Bronchial epithelial cell (primary cell): ENCODE data around the gene YKT6. TPM values are rescaled to one million over a fixed set of nuclear protein-coding genes. Genes with fewer than 3 reads are reported as not detected.

Source experiments
- DNase-seq: peaks from one replicate; pipeline ENCODE4 v3.0.0-alpha.2; 2010; ENCODE audit warnings: low read depth
- FAIRE-seq: peaks from 2 replicates; lab custom pipeline; 2011; peaks lifted over from hg19 to GRCh38; lab: Jason Lieb, UNC
- H3K27me3 ChIP-seq: 2 replicates; pipeline ENCODE4 v1.5.1; 2011; ENCODE audit warnings: low read length; ENCODE audit not compliant: control insufficient read depth, insufficient read depth
- H3K36me3 ChIP-seq: 2 replicates; pipeline ENCODE4 v1.5.1; 2011; ENCODE audit warnings: low read length; ENCODE audit not compliant: control insufficient read depth, insufficient read depth
- H3K4me3 ChIP-seq: 2 replicates; pipeline ENCODE4 v1.5.1; 2011; ENCODE audit warnings: mild to moderate bottlenecking, low read depth, low read length, control low read depth
- total RNA-seq: library from RNA; depleted of rRNA; stranded (reverse); fragments of >200 nt; gene quantifications from 2 replicates; pipeline ENCODE4 v1.2.1, GENCODE V29; 2014
- TF ChIP-seq, protein P1 (sequence below): IDR thresholded peaks from 2 replicates; pipeline ENCODE4 v1.5.1; 2011; ENCODE audit warnings: mild to moderate bottlenecking, moderate library complexity, low read length, control low read depth, inconsistent platforms; ENCODE audit not compliant: insufficient read depth, severe bottlenecking

YKT6 gene
- total RNA-seq, 1 donor from 2014 or later = 74.5 TPM

DNA sequence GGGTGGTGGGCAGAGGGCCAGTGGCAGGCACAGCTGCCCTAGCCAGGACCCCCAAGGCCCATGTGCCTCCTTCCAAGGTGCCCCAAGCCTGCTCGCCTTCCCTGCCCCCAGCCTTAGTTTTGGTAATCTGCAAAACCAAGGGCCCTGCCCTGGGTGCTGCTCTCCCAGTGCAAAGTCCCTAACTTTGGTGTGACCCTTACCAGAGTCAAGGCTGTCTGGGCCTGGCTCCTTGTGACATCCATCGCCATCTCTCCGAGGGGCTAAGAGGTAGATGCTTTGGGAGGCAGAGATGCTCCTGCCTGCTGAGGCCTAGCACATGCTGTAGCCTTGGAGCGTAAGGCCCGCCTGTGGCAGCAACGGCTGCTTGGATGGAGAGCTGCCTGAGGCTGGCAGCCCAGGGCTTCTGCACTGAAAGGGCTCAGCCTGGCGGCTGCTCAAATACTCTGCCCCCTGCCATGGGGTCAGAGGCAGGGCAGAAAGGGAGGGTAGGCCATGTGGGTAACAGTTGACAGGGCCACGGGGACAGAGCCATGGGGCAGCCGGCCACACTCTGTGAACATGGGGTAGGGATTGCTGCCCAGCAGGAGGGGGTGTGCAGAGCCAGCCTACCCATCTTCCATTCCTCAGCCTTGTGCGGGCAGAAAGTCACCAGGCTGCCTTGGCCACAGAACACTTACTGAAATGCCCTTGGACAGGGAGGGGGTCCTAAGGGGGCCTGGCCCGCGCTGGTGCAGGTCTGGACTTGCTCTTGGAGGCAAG, 41.7 kb upstream of the YKT6 start:
- DNase-seq = no peak
- Histone ChIP-seq H3K36me3 (no peaks in the 10 kb centered on the region), H3K27me3 (peaks cover 2% of the 10 kb centered on the region), H3K4me3 (no peak overlapping the region)
- TF ChIP-seq, protein P1, sequence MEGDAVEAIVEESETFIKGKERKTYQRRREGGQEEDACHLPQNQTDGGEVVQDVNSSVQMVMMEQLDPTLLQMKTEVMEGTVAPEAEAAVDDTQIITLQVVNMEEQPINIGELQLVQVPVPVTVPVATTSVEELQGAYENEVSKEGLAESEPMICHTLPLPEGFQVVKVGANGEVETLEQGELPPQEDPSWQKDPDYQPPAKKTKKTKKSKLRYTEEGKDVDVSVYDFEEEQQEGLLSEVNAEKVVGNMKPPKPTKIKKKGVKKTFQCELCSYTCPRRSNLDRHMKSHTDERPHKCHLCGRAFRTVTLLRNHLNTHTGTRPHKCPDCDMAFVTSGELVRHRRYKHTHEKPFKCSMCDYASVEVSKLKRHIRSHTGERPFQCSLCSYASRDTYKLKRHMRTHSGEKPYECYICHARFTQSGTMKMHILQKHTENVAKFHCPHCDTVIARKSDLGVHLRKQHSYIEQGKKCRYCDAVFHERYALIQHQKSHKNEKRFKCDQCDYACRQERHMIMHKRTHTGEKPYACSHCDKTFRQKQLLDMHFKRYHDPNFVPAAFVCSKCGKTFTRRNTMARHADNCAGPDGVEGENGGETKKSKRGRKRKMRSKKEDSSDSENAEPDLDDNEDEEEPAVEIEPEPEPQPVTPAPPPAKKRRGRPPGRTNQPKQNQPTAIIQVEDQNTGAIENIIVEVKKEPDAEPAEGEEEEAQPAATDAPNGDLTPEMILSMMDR = no peak
- FAIRE-seq = no peak

DNA sequence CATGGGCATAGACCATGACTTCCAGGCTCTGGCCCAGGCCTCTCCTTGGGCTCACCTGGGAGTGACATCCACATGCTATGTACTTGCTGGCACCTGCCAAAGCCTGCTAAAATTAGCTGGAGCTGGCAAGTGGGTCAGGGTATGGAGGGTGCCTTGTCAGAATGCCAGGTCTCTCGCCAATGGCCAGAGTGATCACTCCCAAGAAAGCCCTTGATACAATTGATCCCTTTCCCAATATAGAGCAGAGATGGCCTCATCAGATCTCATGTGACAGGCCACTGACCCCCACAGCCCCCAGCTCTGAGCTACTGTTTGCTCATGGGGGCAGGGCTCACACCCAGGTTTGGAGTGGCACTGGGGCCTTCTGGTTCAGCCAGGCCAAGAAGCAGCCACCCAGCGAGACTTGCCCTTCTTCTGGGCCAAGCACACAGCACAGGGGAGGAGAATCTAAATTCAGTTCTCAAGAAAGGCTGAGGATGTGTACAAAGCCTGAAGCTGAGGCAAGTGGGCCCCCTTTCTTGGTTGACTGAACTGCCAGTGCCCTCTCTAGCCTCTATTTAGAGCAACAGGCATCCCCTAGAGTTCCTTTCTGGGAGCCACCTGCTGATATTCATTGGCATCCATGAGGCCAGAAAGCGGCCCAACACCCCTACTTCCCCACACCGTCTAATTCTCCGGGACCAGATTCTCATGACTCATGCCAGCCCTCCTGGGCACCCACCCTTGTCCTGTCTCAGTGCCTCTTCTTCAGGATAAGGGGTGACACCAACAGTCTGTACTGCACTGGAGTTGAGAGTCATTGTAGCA, 40.8 kb upstream of the YKT6 start:
- H3K4me3 ChIP-seq = no peak overlapping the region
- DNase-seq (no peak), FAIRE-seq (no peak)
- H3K36me3 ChIP-seq = no peaks in the 10 kb centered on the region
- TF ChIP-seq, protein P1 = no peak
- H3K27me3 ChIP-seq = no peaks in the 10 kb centered on the region

DNA sequence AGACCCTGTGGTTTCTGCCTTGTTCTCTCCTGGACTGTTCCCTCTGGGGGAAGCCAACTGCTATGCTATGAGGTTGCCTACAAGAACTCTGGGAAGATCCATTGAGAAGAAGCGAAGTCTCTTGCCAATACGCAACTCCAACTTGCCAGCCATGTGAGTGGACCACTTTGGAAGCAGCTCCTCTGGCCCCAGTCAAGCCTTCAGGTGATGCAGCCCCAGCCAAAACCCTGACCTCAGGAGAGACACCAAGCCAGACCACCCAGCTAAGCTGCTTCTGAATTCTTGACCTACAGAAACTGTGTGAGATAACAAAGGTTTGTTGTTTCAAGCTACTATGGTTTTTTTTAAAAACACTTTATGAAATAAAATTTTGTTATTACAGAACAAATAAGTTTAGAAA, 39.4 kb upstream of the YKT6 start:
- no peaks in the 10 kb centered on the region for H3K27me3 ChIP-seq
- H3K4me3 ChIP-seq = no peak overlapping the region
- DNase-seq (no peak), FAIRE-seq (no peak)
- TF ChIP-seq, protein P1 = no peak
- H3K36me3 ChIP-seq = no peaks in the 10 kb centered on the region

DNA sequence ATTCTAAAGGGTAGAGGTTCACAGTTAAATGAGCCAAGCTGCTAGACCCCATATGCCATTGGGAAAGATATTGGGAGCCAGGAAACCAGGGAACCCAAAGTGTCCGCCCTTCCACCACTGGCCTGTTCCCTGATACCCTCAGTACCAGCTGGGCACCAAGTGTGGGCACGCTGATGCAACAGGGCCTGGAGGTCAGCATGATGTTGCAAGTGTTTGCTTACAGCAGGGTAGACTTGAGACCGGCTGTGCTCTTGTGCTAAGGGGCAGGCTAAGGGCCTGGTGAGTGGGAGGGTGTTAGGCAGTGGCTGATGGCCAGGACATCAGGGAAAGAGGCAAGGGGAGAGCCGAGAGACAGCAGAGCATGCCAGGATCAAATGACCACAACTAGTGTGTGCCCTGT, 38.6 kb upstream of the YKT6 start:
- Histone ChIP-seq H3K4me3 (no peak overlapping the region), H3K27me3 (no peaks in the 10 kb centered on the region), H3K36me3 (no peaks in the 10 kb centered on the region)
- no peak for DNase-seq
- TF ChIP-seq, protein P1 = no peak
- no peak for FAIRE-seq

DNA sequence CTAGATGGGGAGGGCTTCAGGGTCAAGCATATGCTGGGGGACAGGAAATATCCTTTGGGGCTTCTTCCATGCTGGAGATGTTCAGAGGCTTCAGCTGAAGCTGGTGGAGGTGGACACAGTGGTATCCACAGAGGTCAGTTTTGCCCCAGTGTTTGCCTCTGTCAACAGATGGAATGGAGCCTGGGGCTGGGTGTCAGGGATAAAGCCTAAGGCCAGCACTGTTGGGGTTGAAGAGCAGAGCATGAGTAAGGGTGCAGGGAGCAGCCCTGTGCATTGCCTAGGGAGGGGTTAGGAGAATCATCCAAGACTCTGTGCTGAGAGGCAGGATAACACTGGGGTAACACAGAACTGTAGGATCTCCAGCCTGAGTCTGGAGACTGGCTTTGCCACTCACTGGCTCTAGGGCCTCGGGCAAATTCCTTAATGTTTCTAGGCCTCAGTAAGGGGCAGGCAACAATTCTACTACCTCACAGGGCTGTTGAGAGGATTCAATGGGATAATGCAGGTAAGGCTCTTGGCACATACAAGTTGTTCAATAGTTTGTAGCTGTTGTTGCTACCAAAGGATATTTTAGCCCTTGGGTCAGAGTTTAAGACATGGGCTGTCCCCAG, 37.9 kb upstream of the YKT6 start:
- no peak for DNase-seq
- Histone ChIP-seq H3K27me3 (no peaks in the 10 kb centered on the region), H3K36me3 (no peaks in the 10 kb centered on the region), H3K4me3 (no peak overlapping the region)
- no peak for FAIRE-seq
- TF ChIP-seq, protein P1 = no peak
